GM12873 (cell line): Measurements from ENCODE around the gene C19orf25.

Experiments
- CTCF ChIP-seq: IDR thresholded peaks from 2 replicates; pipeline ENCODE4 v1.5.1; 2012; ENCODE audit warnings: low read depth, mild to moderate bottlenecking, moderate library complexity, low read length, control low read depth; ENCODE audit not compliant: insufficient read depth; ENCODE audit errors: missing control alignments

C19orf25 gene

DNA sequence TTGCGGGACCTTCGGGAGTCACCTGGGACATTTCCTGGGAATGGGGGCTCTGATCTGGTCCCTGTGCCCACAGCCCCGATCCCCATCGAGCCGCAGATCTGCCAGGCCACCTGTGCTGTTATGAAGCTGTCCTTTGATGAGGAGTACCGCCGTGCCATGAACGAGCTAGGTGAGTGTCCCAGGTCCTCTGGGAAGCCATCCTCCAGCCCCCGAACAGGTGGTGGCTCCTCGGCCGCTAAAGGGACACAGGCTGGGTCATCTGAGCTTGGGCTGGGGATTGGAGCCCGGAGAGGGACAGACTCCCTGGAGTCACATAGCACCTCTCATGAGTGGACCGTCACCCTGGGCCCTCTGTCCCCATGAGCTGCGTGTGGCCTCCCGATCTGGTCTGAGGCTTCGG is 21.1 kb downstream of the C19orf25 start:
- TF ChIP-seq CTCF: no peak

GRCh38 chr19:1457031-1457739 is 21.8 kb downstream of the C19orf25 start:
- TF ChIP-seq CTCF: no peak

DNA sequence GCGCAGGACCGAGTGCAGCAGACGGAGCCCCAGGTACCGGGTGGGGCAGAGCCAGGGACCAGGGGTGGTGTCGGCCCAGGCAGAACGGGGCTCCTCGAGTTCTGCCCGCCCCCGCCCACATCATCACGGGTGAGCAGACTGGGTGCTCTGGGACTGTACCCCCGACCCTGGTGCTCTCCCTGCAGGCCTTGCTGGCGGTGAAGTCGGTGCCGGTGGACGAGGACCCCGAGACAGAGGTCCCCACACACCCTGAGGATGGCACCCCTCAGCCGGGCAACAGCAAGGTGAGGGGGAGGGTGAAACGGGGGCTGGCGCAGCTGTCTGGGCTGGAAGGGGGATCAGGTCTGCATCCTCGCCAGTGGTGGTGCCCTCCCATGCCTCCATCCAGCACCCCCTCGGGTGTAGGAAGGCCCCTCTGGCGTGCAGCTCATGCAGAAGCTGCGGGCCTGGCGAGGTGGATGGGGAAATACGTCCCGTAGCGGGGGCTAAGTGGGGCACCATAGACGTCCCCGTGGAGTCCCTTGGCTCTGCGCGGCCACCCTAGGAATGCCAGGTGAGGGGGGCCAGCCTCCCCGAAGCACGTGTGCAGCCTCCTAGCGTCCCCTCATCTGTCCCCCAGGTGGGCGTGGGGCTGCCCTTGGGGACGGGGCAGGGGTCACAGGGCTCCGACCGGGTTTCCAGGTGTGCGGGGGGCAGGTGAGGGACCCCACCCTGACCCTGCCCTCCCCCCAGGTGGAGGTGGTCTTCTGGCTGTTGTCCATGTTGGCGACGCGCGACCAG is 22.7 kb downstream of the C19orf25 start:
- no peak for TF ChIP-seq CTCF

GRCh38 chr19:1455336-1456120 is 23.5 kb downstream of the C19orf25 start:
- no peak for TF ChIP-seq CTCF

- no peak for TF ChIP-seq CTCF
Measured at GRCh38 chr19:1455002-1455335, 24.0 kb downstream of the C19orf25 start.

DNA sequence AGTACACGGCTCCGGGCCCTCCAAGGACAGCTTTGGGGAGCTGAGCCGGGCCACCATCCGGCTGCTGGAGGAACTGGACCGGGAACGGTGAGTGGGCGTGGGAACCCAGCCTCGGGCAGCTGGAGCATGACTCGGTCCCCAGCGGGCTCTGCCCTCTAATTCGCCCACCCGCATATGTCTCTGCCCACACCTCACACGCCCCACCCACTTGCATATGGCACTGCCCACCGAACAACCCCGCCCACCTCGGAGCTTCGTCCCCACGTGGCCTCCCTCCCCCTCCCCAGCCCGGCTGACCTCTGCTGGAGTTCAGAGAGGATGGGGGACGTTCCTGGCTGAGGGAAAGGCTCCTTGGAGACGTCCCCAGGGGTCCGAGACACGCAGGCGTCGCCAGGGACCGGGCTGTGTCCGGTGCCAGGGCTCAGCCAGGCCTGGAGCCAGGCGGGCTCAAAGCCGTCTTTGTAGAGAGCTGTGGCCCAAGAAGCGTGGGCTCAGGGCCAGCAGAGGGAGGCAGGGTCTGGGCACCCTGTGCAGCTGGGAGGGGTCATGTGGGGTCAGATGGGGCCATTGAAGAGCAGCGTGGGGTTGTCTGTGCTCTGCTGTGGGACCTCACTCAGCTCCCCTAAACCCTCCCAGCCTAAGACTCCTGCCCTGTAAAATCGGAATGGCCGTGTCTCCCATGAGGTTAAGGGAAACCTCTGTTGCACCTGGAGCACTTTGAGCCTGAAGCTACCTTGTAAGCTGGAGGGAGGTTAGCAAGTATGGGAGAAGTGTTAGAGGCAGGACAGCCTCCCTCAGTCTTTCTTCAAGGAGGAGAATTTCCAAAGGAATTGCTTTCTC is 25.3 kb downstream of the C19orf25 start:
- no peak for TF ChIP-seq CTCF
